HFF-Myc (cell line): ENCODE results near the gene GINS2.

Source experiments
- DNase-seq: peaks from one replicate; pipeline ENCODE4 v3.0.0-alpha.2; 2011; ENCODE audit warnings: low read depth; ENCODE audit errors: extremely low read depth
- H3K4me3 ChIP-seq: replicated peaks from 2 replicates; pipeline ENCODE4 v1.5.1; 2011; ENCODE audit warnings: low read depth, mild to moderate bottlenecking, control low read depth, low read length
- TF ChIP-seq, protein P1 (sequence below): IDR thresholded peaks from 2 replicates; pipeline ENCODE4 v1.5.1; 2012; ENCODE audit warnings: mild to moderate bottlenecking, low read depth, low read length, control low read depth; ENCODE audit errors: missing control alignments

The GINS2 gene

GRCh38 chr16:85678016-85678415 is 10.7 kb downstream of the GINS2 start:
- no peak for DNase-seq

GRCh38 chr16:85677383-85677967 is 11.3 kb downstream of the GINS2 start:
- DNase-seq, result no peak

More at GRCh38 chr16:85678016-85678415, 10.7 kb downstream of the GINS2 start:
- no peak overlapping the region for H3K4me3 ChIP-seq
- TF ChIP-seq, protein P1, sequence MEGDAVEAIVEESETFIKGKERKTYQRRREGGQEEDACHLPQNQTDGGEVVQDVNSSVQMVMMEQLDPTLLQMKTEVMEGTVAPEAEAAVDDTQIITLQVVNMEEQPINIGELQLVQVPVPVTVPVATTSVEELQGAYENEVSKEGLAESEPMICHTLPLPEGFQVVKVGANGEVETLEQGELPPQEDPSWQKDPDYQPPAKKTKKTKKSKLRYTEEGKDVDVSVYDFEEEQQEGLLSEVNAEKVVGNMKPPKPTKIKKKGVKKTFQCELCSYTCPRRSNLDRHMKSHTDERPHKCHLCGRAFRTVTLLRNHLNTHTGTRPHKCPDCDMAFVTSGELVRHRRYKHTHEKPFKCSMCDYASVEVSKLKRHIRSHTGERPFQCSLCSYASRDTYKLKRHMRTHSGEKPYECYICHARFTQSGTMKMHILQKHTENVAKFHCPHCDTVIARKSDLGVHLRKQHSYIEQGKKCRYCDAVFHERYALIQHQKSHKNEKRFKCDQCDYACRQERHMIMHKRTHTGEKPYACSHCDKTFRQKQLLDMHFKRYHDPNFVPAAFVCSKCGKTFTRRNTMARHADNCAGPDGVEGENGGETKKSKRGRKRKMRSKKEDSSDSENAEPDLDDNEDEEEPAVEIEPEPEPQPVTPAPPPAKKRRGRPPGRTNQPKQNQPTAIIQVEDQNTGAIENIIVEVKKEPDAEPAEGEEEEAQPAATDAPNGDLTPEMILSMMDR, result no peak

DNA sequence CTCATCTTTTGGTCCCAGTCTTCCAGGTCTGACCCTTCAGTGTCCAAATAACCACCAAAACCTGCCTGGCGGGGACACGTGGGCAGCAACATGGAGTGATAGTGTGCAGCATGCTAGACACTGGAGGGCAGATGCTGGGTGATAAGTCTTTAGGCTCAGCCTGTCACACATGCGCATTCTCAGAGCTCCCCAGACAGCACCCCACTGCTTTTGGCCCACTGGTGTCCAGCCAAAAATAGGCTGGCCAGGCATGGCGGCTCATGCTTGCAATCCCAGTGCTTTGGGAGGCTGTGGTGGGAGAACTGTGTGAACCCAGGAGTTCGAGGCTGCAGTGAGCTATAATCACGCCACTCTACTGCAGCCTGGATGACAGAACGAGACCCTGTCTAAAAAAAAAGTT is 12.3 kb downstream of the GINS2 start:
- no peak overlapping the region for H3K4me3 ChIP-seq
- TF ChIP-seq, protein P1, result no peak
- DNase-seq, result no peak

More at GRCh38 chr16:85677383-85677967, 11.3 kb downstream of the GINS2 start:
- TF ChIP-seq, protein P1, result no peak
- no peak overlapping the region for H3K4me3 ChIP-seq

DNA sequence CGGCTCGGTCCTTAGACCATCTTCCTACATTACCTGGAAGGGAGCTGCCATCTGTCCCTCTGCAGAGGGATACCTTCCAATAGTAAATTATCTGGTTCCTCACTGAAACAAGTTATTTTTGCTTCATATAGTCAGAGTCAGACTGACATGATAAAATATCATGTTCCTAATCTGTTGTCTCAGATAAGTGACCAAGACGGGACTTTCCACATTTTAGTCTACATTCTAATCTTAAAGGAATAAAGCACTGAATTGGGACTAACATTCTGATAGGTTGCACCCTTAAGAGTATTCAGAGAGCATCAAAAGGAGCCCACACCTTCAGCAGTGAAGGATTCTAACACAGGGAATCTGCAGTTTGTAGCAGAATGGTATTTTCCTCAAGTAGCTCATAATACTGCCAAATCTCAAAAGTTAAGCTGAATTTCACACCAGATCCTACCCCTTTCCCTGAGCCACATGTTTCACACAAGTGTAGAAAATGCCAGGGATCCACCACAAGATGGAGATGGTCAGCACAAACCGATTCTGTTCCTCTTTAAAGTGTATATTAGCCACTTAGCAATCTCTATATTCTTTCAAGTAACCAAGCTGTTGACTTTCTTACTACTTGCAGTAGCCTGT is 13.4 kb downstream of the GINS2 start:
- no peak overlapping the region for H3K4me3 ChIP-seq
- peak; percentile 42 for DNase-seq

DNA sequence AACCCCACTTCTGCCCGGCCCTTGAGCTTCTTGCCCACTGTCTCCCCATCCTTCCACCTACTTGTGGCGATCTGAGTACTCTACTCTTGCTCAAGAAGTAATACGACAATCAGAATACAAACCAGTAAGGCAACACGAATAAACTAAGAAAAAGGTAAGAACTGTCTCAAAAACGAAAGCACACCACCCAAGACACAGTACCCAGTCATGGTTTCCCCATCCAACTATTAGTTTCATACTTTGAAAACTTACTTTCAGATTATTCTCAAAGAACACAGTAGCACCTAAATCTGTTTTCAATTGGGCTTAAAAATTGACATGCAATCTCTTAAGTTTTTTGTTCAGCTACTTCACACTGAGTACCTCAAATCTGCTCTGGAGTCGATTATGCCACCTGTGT is 13.9 kb downstream of the GINS2 start:
- no peak overlapping the region for H3K4me3 ChIP-seq
- no peak for DNase-seq
- TF ChIP-seq, protein P1, result no peak

More for the DNA sequence above, 13.4 kb downstream of the GINS2 start:
- TF ChIP-seq, protein P1, result peak; percentile 45

- TF ChIP-seq, protein P1, result no peak
- no peak for DNase-seq
- no peak overlapping the region for H3K4me3 ChIP-seq
These were observed 14.4 kb downstream of the GINS2 start for GRCh38 chr16:85674418-85674755.
